HepG2 (cell line): ENCODE data around the gene ATRN. TPM values are rescaled to one million over a fixed set of nuclear protein-coding genes. Genes with fewer than 3 reads are reported as not detected.
A peak's percentile ranks its signal among the peaks of the same experiment; 100 is the strongest.

Experiments used
- ATM ChIP-seq: fragments of 450-650 bp; IDR thresholded peaks from 2 replicates; pipeline ENCODE4 v1.7.1; 2017; ENCODE audit warnings: mild to moderate bottlenecking, borderline replicate concordance
- BRD4 ChIP-seq: sonication (generic); formaldehyde crosslinking; IDR thresholded peaks from 2 replicates; pipeline ENCODE4 v1.4.0; 2020; ENCODE audit warnings: missing genetic modification reagents
- DNMT3B ChIP-seq: conservative IDR thresholded peaks from 2 replicates; pipeline ENCODE4 v1.6.1; 2016; ENCODE audit warnings: missing biosample characterization, control low read depth
- ELF4 ChIP-seq: sonication (generic); formaldehyde crosslinking; IDR thresholded peaks from 2 replicates; pipeline ENCODE4 v1.5.0; 2020; ENCODE audit warnings: missing genetic modification reagents, mild to moderate bottlenecking, moderate library complexity, borderline replicate concordance
- HHEX ChIP-seq: IDR thresholded peaks from 2 replicates; pipeline ENCODE4 v1.6.1; 2016; ENCODE audit warnings: control low read depth
- HMG20A ChIP-seq: IDR thresholded peaks from 2 replicates; pipeline ENCODE4 v1.6.1; 2016; ENCODE audit warnings: borderline replicate concordance
- NCOA1 ChIP-seq: sonication (generic); formaldehyde crosslinking; IDR thresholded peaks from 2 replicates; pipeline ENCODE4 v1.9.0; 2021; ENCODE audit warnings: missing genetic modification reagents
- NR2F2 ChIP-seq: IDR thresholded peaks from 2 replicates; pipeline ENCODE4 v1.6.1; 2012; ENCODE audit warnings: low read depth, inconsistent platforms, borderline replicate concordance
- PHF5A ChIP-seq: IDR thresholded peaks from one replicate; pipeline ENCODE4 v1.6.1; 2018; ENCODE audit warnings: low read depth, missing genetic modification reagents; ENCODE audit not compliant: unreplicated experiment
- RARA ChIP-seq: IDR thresholded peaks from 2 replicates; pipeline ENCODE4 v1.6.1; 2016; ENCODE audit warnings: missing genetic modification reagents, missing compliant biosample characterization
- RBM22 ChIP-seq: fragments of 200-400 bp; formaldehyde crosslinking; optimal IDR thresholded peaks from 2 replicates; pipeline ENCODE3; 2017; ENCODE audit warnings: mild to moderate bottlenecking, low read length, moderate library complexity
- SP5 ChIP-seq: IDR thresholded peaks from 2 replicates; pipeline ENCODE4 v1.6.1; 2016; ENCODE audit warnings: low read depth, borderline replicate concordance
- SUZ12 ChIP-seq: fragments of 150-350 bp; IDR thresholded peaks from 2 replicates; pipeline ENCODE4 v1.6.1; 2014; ENCODE audit warnings: low read depth, low read length
- TBX2 ChIP-seq: sonication (generic); formaldehyde crosslinking; IDR thresholded peaks from 2 replicates; pipeline ENCODE4 v1.5.0; 2020; ENCODE audit warnings: missing genetic modification reagents, mild to moderate bottlenecking, borderline replicate concordance
- TSC22D2 ChIP-seq: sonication (generic); formaldehyde crosslinking; IDR thresholded peaks from 2 replicates; pipeline ENCODE4 v1.5.1; 2020; ENCODE audit warnings: missing genetic modification reagents, mild to moderate bottlenecking, borderline replicate concordance
- ZMYM3 ChIP-seq: sonication (generic); formaldehyde crosslinking; IDR thresholded peaks from 2 replicates; pipeline ENCODE4 v1.5.1; 2020; ENCODE audit warnings: mild to moderate bottlenecking, missing genetic modification reagents
- ZNF30 ChIP-seq: sonication (generic); formaldehyde crosslinking; IDR thresholded peaks from 2 replicates; pipeline ENCODE4 v1.5.0; 2020; ENCODE audit warnings: mild to moderate bottlenecking, missing genetic modification reagents
- ZNF317 ChIP-seq: sonication (generic); formaldehyde crosslinking; IDR thresholded peaks from 2 replicates; pipeline ENCODE4 v1.5.0; 2020; ENCODE audit warnings: mild to moderate bottlenecking, missing genetic modification reagents
- ZNF337 ChIP-seq: sonication (generic); formaldehyde crosslinking; IDR thresholded peaks from 2 replicates; pipeline ENCODE4 v1.5.1; 2020; ENCODE audit warnings: missing genetic modification reagents, low read depth, mild to moderate bottlenecking, borderline replicate concordance
- ZNF367 ChIP-seq: sonication (generic); formaldehyde crosslinking; IDR thresholded peaks from 2 replicates; pipeline ENCODE4 v1.4.0; 2020; ENCODE audit warnings: missing genetic modification reagents, borderline replicate concordance
- ZNF577 ChIP-seq: sonication (generic); formaldehyde crosslinking; IDR thresholded peaks from 2 replicates; pipeline ENCODE4 v1.4.0; 2020; ENCODE audit warnings: mild to moderate bottlenecking, low read depth, missing genetic modification reagents, borderline replicate concordance
- ZNF670 ChIP-seq: sonication (generic); formaldehyde crosslinking; IDR thresholded peaks from 2 replicates; pipeline ENCODE4 v1.8.0; 2022; ENCODE audit warnings: mild to moderate bottlenecking, missing genetic modification reagents, borderline replicate concordance
- ZSCAN31 ChIP-seq: sonication (generic); formaldehyde crosslinking; IDR thresholded peaks from 2 replicates; pipeline ENCODE4 v1.5.0; 2020; ENCODE audit warnings: low read depth, mild to moderate bottlenecking, missing genetic modification reagents
- ZZZ3 ChIP-seq: sonication (generic); formaldehyde crosslinking; IDR thresholded peaks from 2 replicates; pipeline ENCODE4 v1.4.0; 2020; ENCODE audit warnings: missing genetic modification reagents, mild to moderate bottlenecking, borderline replicate concordance
- polyA plus RNA-seq, 8 experiments: library from polyadenylated mRNA; depleted of rRNA in 3 of 8; stranded (reverse) in 7 of 8; unstranded in 1 of 8; fragments of >200 nt; fragmentation: Illumina TruSeq in 4 of 8; extraction: Trizol in 4 of 8; gene quantifications; 2 replicates each; pipeline versions ENCODE4 v1.2.1 to v1.2.3, GENCODE V29; 2011 to 2016; ENCODE audit warnings: low read depth in 4 of 8, missing spikeins in 1 of 8, mixed read lengths in 1 of 8; ENCODE audit not compliant: insufficient read depth in 1 of 8
- total RNA-seq, 5 experiments: library from RNA; depleted of rRNA; stranded (reverse); fragments of >200 nt; fragmentation: Illumina TruSeq; extraction: Trizol; gene quantifications; 2 replicates each; pipeline ENCODE4 v1.2.3, GENCODE V29; 2016; ENCODE audit warnings: low read depth in 1 of 5
- TF ChIP-seq, protein P1 (sequence below): sonication (generic); formaldehyde crosslinking; conservative IDR thresholded peaks from 2 replicates; pipeline ENCODE4 v1.4.0; 2020; ENCODE audit warnings: missing genetic modification reagents
- TF ChIP-seq, protein P2 (sequence below): sonication (generic); formaldehyde crosslinking; IDR thresholded peaks from 2 replicates; pipeline ENCODE4 v1.4.0; 2020; ENCODE audit warnings: low read depth, missing genetic modification reagents
- TF ChIP-seq, protein P3 (sequence below): sonication (generic); formaldehyde crosslinking; IDR thresholded peaks from 2 replicates; pipeline ENCODE4 v1.5.0; 2020; ENCODE audit warnings: missing genetic modification reagents, mild to moderate bottlenecking, borderline replicate concordance

The ATRN gene
- total and polyA plus RNA-seq, 2 of the 13 experiments (the other 11 are each of a cell fraction or from before 2014, with no cell fraction given): 44.2 to 81.1 TPM

- TF ChIP-seq, protein P1, sequence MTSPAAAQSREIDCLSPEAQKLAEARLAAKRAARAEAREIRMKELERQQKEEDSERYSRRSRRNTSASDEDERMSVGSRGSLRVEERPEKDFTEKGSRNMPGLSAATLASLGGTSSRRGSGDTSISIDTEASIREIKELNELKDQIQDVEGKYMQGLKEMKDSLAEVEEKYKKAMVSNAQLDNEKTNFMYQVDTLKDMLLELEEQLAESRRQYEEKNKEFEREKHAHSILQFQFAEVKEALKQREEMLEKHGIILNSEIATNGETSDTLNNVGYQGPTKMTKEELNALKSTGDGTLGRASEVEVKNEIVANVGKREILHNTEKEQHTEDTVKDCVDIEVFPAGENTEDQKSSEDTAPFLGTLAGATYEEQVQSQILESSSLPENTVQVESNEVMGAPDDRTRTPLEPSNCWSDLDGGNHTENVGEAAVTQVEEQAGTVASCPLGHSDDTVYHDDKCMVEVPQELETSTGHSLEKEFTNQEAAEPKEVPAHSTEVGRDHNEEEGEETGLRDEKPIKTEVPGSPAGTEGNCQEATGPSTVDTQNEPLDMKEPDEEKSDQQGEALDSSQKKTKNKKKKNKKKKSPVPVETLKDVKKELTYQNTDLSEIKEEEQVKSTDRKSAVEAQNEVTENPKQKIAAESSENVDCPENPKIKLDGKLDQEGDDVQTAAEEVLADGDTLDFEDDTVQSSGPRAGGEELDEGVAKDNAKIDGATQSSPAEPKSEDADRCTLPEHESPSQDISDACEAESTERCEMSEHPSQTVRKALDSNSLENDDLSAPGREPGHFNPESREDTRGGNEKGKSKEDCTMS: no peak
- TF ChIP-seq DNMT3B (CRISPR knock-in tag) (no peak), BRD4 (no peak), SUZ12 (no peak), ZNF670 (CRISPR knock-in tag) (no peak), ZMYM3 (CRISPR knock-in tag) (peak; percentile 39; the same call in 1 of the 2 replicates), NCOA1 (CRISPR knock-in tag) (no peak), ZNF317 (CRISPR knock-in tag) (no peak), HHEX (CRISPR knock-in tag) (no peak), TBX2 (CRISPR knock-in tag) (peak; percentile 43; the same call in 1 of the 2 replicates), NR2F2 (peak; percentile 47; the same call in 1 of the 2 replicates), ZSCAN31 (CRISPR knock-in tag) (no peak), ATM (no peak), ZNF337 (no peak), RARA (CRISPR knock-in tag) (peak; percentile 65), ZNF367 (CRISPR knock-in tag) (no peak), ELF4 (no peak), ZNF577 (CRISPR knock-in tag) (no peak), RBM22 (no peak), ZNF30 (CRISPR knock-in tag) (no peak), PHF5A (CRISPR knock-in tag) (no peak), SP5 (no peak), HMG20A (CRISPR knock-in tag) (peak; percentile 35; the same call in 1 of the 2 replicates), TSC22D2 (no peak), ZZZ3 (CRISPR knock-in tag) (no peak)
- TF ChIP-seq, protein P2, sequence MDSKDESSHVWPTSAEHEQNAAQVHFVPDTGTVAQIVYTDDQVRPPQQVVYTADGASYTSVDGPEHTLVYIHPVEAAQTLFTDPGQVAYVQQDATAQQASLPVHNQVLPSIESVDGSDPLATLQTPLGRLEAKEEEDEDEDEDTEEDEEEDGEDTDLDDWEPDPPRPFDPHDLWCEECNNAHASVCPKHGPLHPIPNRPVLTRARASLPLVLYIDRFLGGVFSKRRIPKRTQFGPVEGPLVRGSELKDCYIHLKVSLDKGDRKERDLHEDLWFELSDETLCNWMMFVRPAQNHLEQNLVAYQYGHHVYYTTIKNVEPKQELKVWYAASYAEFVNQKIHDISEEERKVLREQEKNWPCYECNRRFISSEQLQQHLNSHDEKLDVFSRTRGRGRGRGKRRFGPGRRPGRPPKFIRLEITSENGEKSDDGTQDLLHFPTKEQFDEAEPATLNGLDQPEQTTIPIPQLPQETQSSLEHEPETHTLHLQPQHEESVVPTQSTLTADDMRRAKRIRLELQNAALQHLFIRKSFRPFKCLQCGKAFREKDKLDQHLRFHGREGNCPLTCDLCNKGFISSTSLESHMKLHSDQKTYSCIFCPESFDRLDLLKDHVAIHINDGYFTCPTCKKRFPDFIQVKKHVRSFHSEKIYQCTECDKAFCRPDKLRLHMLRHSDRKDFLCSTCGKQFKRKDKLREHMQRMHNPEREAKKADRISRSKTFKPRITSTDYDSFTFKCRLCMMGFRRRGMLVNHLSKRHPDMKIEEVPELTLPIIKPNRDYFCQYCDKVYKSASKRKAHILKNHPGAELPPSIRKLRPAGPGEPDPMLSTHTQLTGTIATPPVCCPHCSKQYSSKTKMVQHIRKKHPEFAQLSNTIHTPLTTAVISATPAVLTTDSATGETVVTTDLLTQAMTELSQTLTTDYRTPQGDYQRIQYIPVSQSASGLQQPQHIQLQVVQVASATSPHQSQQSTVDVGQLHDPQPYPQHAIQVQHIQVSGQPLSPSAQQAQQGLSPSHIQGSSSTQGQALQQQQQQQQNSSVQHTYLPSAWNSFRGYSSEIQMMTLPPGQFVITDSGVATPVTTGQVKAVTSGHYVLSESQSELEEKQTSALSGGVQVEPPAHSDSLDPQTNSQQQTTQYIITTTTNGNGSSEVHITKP: no peak
- TF ChIP-seq, protein P3, sequence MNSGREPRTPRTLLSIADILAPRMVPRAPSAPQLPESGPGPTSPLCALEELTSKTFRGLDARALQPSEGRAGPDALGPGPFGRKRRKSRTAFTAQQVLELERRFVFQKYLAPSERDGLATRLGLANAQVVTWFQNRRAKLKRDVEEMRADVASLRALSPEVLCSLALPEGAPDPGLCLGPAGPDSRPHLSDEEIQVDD (CRISPR knock-in tag): no peak
These were observed 38.0 kb upstream of the ATRN start (continued) for GRCh38 chr20:3432844-3433243.
